Activated T-helper 9 cell treated with anti-CD3 and anti-CD28 coated beads, Interleukin-2, amount 50 U/mL, for 16 hours (primary cell): ENCODE data around the gene TENT5A.
"Not testable (repeated sequence)": the region's sequence is repeated elsewhere in the genome, so short reads cannot be mapped to it uniquely, and the experiment has no call there.

ENCODE experiments used
- DNase-seq: peaks from one replicate; pipeline ENCODE4 v3.0.0-alpha.2; 2020; ENCODE audit warnings: low read depth

Gene TENT5A

DNA sequence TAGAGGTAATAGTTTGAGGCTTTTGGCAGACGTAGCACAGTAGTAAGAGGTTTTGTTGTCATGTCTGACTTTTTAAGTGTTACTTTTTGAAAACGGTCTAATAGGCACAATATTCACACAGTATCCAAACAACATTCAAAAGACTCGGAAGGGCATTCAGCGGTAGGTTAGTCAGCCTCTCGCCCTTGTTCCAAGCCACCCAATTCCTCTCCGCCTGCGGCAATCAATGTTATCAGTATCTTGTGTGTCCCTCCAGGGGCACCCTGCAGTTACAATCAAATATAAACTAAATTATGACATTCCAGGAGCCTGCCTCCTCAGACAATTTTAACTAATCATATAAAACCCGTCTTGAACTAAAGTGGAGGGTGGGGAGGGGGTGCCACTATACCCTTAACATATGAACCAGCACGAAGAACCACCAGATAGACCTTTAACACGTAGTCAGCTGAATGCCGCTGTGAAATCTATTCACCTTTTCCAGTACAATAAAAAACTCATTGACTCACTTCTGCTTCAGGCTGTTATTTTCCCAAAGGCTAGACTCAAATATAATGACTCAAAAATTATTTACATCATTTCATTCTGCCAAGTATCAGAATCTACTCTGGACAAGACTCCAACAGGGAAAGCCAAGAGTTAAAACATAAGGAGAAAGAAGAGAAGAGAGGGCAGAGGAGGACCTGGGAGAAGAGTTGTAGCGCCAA, 1.6 kb downstream of the TENT5A start:
- DNase-seq = no peak

DNA sequence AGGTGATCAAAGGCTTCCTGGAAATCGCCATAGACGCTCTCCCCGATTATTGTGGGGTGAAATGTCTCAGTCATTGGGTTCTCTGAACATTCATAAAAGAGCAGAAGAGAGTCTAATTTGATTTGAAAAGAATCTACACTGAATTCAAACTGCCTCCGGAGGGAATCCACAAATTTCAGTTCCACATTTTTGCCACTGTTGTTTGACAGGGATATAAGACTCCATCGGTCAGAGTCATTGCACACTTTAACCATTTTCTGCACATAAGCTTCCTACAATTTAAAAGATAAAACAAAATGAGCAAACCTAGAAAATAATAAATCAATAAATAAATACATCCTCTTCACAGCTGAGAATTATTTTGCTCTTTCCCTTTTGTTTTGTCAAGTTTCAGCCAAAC, 2.3 kb downstream of the TENT5A start:
- DNase-seq = no peak

DNA sequence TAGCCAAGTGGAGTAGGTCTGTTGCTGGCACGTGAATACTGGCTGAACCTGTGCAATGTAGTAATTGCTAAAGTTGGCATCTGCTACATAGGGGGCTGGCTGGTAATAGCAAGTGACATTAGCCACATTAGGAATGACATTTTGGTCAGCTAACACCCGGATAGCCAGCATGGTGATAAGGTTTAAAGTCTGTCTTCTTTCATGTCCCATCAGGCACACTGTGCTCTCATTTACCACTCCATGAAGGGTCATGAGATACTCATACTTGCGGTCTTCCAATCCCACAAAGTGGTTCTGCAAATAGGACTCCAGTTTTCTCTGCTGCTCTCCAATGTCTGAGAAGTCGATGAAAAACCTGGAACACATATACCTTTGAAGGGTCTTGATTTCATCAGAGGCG, 2.8 kb downstream of the TENT5A start:
- no peak for DNase-seq

DNA sequence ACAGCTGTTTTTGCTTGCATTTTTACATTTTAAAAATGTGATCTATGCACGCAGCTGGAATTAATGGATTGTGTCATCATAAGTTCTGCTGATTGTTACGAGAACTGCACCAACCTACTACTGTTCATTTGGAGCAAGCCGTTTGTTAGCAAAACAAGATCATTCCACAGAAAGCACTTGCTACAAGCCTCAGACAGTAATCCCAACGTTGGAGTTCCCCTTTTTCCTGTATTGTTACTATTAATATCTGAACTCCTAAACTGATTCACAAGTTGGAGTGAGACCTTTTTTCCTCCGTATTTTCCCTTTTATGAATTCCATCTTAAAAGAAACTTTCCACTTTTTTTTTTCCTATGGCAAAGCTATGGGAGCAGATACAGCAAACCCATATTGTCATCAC, 3.5 kb downstream of the TENT5A start:
- DNase-seq = no peak

DNA sequence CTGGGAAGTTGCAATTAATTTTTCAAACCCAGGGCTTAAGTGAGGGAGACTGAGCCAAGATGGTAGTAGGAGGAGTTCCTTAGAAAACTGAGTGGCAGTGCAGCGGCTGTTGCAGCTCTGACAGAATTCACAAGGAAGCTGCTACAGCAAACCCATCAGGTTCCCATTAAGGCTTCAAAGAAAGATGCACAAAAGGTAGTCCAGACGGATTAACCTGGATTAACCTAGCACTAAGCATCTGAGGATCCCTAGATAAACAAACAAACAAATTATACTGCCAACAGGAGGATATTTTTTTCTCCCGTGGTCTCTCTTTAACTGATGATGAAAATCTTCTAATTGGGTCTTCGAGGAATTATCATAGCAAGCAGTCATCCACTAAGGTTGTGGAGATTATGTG, 5.2 kb downstream of the TENT5A start:
- no peak for DNase-seq

DNA sequence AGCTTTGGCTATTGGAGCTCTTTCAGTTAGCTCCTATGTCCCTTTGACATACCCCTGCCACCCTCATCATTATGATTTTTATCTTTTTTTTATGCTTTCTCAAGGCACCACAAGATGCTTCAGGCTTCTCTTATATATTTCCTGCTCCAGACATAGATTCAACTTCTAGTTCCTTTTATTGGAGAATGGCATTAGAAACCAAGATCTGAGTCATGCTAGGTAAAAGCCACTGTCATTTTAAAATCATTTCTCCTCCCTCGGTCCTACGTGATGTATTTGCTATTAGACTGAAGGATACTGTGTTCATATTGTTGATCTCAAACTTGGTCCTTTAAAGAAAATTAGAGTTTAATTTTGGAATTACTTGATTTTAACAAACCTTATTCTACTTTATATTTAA, 8.3 kb downstream of the TENT5A start:
- no peak for DNase-seq

DNA sequence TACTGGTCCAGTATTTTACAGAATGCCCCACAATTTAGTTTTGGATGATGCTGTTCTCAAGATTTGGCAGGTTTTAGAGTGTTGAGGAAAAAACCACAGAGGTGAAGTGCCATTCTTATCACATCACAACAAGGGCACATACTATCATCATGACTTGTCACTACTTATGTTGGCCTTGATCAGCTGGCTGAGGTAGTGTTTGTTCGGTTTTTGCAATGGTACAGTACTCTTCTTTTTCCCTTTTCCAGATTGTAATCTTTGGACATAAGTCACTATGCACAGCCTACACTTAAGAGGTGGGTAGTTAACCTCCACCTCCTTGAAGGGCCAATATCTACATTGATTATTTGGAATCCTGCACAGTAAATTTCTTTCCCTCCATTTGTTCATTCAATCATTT, 8.8 kb downstream of the TENT5A start:
- DNase-seq = no peak

DNA sequence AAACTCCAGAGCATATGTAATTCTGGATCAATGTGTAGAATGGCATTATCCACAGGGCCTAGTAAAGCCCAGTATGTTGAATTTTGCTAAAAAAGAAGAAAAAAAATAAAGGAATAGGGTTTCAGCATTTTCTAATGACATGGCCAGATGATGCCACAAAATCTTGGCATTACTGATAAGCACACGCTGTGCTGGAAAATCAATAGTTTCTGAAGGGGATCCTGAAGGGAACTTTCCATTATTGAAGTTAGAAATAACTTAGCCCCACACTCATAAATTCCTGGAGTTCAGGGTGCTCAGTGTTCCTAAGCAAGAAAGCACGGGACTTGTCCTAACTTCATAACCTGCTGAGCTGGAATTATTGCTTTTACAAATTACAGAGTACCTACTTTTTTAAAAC, 10.8 kb downstream of the TENT5A start:
- DNase-seq = no peak

DNA sequence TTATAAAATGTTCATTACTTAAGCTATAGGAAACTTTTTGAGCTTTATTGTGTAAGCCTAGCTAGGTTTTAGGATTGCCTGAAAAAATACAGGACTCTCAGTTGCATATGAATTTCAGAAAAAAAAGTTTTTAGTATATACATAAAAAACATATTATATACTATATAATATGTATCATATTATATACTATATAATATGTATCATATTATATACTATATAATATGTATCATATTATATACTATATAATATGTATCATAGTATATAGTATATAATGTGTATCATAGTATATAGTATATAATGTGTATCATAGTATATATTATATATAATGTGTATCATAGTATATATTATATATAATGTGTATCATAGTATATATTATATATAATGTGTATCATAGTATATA, 11.9 kb downstream of the TENT5A start:
- not testable (repeated sequence) for DNase-seq

DNA sequence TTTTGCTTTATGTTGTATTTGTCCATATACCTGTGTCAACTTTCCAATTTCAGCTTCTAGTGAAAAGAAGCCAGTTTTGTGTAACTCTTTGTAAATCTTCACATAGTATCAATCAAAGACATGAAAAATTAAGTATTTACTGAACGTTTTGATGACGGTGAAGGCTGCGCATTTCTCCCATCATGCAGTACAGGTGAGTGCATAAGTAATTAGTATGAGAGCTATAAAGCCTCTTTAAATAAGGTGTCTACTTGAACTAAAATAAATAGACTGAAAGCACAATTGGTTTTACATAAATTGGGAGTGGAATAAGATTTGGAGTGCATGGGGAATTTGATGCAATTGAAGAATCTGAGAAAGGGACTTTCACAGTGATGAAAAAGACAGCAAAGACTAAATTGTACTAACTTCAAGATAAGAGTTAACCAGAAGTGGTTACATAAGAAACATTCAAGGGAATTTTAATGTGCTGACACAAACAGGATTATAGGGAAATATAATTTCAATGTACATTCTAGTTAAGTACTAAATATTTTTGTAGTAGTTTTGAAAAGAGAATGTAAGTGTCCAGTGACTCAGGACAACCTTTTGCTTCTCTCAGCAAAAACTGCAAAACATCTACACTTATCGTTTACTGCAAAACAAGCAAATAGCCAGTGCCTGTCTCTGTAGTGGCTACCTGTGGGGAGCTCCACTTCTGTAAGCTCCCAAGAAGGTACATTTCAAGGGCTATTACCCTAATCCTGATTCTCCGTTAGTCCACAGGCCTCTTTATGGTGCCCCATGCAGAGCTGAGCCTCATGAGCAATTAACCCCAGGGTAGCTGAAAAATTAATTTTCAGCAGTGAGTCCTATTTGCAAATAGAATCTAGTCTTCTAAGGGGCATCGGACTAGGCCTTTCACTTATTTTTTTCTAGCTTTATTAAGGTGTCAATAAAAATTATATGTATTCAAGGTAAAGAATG, 13.0 kb downstream of the TENT5A start:
- no peak for DNase-seq

DNA sequence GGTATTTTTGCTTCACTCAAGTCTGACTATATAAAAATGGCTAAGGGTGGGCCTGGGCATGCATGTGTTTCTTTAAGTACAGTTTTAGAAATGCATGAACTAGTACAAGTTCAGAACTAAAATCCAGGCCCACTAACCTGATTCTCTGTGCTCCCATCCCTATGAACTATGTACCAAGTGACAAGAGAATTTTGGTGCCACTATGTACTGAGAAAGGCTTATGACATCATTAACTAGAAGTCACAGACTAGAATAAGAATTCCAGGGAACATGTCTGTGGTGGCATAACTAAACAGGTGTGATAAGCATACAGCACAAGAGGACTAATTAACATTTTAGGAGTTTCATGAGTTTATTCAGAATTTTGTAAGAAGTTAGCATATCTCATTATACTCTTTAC, 16.1 kb downstream of the TENT5A start:
- DNase-seq = no peak

DNA sequence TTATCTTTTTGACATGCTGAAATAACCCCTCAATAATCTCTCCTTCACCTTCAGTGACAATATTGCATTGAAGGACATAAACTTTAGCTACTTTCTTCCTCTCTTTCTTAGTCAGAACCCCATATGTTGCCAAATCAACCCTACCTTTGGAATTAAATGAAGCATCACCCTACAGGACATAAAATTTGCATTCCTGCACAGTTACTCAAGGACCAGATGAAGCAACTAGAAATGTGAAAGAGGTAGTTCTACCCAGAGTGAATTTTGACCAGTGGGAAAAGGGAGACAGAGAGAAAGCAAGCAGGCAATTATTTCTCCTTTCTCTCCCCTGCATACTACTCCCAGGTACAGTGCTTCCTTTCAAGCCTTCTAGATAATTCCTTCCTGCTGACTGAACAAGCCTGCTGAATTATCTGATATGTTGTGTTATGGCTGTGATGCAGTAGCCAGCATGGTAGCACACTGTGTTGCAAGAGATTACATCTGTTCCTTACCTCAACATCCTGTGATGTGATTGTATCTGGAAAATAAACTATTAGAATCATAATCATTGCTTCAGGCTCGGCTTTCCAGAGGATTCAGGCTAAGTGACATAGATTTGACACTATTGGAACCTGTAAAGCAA, 16.6 kb downstream of the TENT5A start:
- no peak for DNase-seq

DNA sequence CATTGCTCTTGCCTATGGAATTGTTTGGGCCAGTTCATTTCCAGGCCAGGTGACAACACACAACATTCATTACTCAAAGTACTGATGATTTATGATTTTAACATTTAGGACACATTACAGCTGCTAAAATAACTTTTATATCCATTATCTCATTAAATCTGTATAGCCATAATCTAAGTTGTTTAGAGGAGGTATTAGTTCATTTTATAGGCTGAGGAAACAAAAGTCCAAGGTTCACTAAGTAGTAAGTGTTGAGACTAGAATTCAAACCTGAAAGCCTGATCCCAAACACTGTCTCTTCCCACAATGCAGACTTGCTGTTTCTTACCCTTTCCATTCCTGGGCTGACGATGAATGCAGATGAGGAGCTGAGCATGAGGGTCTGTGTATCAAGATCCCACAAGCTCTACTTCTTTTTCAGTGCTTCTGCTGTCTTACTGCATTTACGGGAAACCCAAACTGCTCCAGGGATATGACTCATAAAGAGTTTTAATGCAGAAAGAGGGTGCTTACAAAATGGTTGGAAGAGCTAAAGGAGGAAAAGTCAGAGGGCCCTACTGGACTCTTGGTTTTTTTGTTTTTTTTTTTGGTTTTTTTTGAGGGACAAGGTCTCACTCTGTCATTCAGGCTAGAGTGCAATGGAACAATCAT, 17.9 kb downstream of the TENT5A start:
- no peak for DNase-seq

DNA sequence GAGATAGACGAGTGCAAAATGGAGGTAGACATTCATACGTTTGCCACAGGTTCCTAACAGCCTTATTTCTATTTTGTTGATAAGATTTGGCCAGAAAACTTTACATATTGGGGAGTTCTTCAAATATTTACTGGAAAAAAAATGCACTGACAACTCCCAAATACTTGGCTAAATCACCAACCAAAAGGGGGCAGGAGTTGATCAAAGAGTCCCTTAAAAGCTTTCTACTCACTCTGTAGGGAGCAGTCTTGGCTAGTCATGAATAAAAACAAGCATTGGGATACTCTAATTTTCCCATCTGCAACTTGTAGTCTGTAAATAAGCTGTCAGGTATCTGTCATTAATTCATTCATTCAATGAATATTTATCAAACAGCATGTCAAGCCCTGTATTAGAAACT, 18.4 kb downstream of the TENT5A start:
- DNase-seq = no peak

DNA sequence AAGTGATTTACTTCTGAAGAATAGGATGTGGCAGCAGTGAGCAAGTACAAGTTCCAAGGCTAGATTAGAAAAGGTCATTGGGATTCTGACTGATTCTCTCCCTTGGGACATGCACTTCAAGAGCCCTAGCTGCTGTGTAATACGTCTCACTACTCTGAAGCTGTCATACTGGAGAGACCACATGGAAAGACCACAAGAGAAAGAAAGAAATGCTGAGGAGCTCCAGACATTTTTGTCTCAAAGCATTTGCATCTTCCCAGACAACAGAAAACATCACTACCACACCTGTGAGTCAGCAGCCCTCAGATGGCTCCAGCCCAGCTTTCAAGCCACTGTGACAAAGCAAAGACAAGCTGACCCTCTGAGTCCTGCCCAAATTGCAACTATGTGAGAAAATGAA, 20.7 kb downstream of the TENT5A start:
- no peak for DNase-seq

DNA sequence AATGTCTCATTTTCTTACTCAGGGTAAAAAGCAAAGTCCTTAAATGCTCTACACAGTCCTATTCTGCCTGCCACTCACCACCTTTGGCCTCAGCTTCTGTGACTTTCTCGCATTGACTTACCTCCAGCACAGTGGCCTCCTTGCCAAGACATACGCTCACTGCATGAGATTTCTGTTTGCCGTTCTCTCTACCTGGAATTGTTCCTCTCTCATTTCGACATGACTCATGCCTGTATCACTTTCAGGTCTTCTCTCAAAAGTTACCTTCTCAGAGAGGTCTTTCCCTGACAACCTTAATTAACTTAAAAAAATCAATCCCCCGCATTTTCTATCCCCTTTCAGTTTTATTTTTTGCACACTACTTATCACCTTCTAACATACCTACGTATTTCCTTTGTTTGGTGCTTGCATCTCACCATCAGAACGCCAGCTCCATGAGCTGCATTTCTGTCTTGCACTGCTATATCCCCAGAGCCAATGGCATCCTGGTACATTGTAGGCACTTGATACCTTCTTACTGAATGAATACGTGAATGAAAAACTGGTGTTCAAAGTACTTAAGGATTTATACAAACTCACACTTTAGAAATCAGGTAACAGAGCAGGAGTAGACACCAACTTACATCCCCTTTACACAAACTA, 24.5 kb downstream of the TENT5A start:
- DNase-seq = no peak

DNA sequence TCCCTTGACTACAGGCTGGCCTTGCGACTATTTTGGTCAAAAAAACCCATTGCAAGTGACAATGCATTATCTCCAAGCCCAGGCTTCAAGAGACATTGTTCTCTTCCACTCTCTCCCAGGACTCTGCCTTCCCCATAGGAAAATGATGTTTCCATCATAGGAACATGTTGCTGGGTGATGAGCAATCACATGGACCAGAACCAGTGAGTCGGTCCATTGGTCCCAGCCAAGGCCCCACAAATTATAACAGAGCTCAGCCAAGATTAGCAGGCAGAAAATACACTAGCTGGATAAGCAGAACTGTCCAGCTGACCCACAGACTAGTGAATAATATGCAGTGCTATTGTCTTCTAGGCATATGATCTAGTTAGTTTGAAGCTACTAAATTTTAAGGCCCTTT, 27.4 kb downstream of the TENT5A start:
- DNase-seq = no peak

DNA sequence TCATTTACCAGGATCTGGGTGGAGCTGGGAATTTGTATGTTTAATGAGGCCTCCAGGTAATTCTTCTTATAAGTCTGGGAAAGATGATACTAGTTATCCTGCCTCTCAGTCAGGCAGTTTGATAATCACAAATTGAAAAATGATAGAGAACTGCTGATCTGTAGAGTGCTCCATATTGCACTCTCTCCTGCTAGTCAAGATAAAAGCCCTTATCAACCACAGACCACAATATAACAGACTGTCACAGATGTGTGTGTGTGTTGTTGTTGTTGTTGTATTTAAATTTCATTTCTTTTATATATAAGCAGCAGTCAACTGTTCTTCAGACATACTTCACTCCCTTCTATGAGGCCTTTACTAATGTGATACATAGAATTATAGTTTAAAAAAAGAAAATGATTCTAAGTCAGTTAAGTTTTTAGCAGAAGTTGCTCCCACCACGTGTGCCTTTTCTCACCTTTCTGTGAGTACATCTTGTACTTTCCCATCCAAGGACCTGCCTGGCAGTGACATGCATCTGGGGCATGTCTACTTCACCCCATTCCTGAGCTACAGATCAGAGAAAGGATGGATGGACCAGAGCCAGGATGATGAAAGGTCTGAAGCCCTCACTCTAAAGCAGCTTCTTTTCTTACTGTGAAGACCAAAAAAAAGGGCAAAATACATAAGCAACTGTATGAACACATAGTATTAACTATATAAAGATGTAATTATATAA, 29.8 kb downstream of the TENT5A start:
- no peak for DNase-seq

DNA sequence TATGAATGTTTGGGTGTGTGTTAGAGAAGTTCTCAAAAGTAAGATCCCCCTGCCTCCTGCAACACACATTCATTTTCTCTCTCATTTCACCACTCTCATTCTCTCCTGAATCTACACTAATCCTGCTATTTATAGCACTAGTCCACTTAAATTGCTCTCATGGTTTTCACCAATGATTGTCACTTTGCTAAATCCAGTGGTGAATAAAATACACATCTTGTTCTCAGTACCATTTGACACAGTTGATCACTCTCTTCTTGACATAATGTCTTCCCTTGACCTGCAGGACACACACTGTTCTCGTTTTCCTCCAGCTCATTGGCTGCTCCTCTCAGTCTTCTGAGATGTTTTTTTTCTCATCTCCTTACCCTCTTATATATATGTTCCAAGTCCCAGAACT, 32.1 kb downstream of the TENT5A start:
- DNase-seq = no peak

DNA sequence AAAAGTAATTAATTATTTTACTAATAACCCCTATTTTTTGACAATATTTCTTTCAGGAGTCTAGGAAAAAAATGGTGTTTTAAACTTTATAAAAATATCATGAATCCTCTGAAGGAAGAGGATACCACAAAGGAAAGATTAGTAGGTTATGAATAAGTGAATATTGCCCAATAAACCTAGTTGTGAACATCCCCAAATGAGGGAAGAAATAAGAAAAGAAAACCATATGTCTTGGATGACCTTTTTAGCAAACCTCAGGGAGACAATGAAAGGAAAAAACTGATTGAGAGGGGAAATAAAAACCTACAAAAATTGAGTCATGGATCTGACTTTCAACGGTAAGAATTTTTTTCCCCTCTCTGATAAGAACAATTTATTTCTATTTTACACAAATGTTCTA, 34.4 kb downstream of the TENT5A start:
- no peak for DNase-seq

DNA sequence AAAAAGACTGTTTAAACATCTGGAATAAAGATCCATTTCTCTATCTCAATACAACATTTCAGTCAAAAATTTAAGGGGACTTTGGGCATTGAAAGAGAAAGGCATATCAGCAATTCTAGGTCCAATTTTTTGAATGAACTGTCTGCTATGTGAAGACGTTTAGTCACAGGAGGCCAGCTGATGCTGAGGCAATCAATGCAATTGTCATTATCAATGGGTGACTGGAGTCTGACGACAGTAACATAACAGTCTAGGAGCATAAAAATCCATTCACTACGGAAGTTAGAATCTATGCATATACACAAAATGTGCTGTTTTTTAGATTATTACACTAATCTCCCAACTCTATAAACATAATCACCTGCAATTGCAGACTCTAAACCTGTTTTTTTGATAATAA, 37.8 kb downstream of the TENT5A start:
- DNase-seq = no peak
